Measurements from ENCODE around the gene GTPBP4.

The GTPBP4 gene

GRCh38 chr10:987870-988666 is at the start of gene GTPBP4:
GTPBP4 (plus strand) TSS chr10:988434; CDS start chr10:988480, 46 bp downstream.
- peak; percentile 96 to 97 for DNase-seq (ENCODE audit: low read depth in 2 of 2)

- no peak for DNase-seq (ENCODE audit: low read depth in 2 of 2)
Measured at GRCh38 chr10:938941-939678, 49.1 kb upstream of the GTPBP4 start.

- no peak for DNase-seq (ENCODE audit: low read depth in 2 of 2)
Measured at GRCh38 chr10:943334-944033, 44.8 kb upstream of the GTPBP4 start.

- peak; percentile 24 to 35 for DNase-seq (ENCODE audit: low read depth in 2 of 2)
Measured at GRCh38 chr10:944034-944831, 44.0 kb upstream of the GTPBP4 start.

GRCh38 chr10:945778-946177 is 42.5 kb upstream of the GTPBP4 start:
- no peak for DNase-seq (ENCODE audit: low read depth in 2 of 2)

- no peak for DNase-seq (ENCODE audit: low read depth in 2 of 2)
Measured at GRCh38 chr10:947051-947450, 41.2 kb upstream of the GTPBP4 start.

- DNase-seq (ENCODE audit: low read depth in 2 of 2), result no peak
Measured at GRCh38 chr10:947881-948280, 40.4 kb upstream of the GTPBP4 start.

GRCh38 chr10:948347-948746 is 39.9 kb upstream of the GTPBP4 start:
- DNase-seq (ENCODE audit: low read depth in 2 of 2), result no peak

GRCh38 chr10:949446-949845 is 38.8 kb upstream of the GTPBP4 start:
- no peak for DNase-seq (ENCODE audit: low read depth in 2 of 2)

- no peak for DNase-seq (ENCODE audit: low read depth in 2 of 2)
Measured at GRCh38 chr10:953836-954235, 34.4 kb upstream of the GTPBP4 start.

- DNase-seq (ENCODE audit: low read depth in 2 of 2), result no peak
Measured at GRCh38 chr10:954396-954795, 33.8 kb upstream of the GTPBP4 start.

- no peak for DNase-seq (ENCODE audit: low read depth in 2 of 2)
Measured at GRCh38 chr10:955127-955819, 33.0 kb upstream of the GTPBP4 start.

- no peak for DNase-seq (ENCODE audit: low read depth in 2 of 2)
Measured at GRCh38 chr10:955820-956217, 32.4 kb upstream of the GTPBP4 start.

GRCh38 chr10:958106-958505 is 30.1 kb upstream of the GTPBP4 start:
- no peak for DNase-seq (ENCODE audit: low read depth in 2 of 2)

GRCh38 chr10:958856-959255 is 29.4 kb upstream of the GTPBP4 start:
- DNase-seq (ENCODE audit: low read depth in 2 of 2), result no peak

GRCh38 chr10:962342-962741 is 25.9 kb upstream of the GTPBP4 start:
- no peak for DNase-seq (ENCODE audit: low read depth in 2 of 2)

- DNase-seq (ENCODE audit: low read depth in 2 of 2), result no peak
Measured at GRCh38 chr10:963186-963585, 25.0 kb upstream of the GTPBP4 start.

GRCh38 chr10:963655-964054 is 24.6 kb upstream of the GTPBP4 start:
- no peak for DNase-seq (ENCODE audit: low read depth in 2 of 2)

GRCh38 chr10:964321-964987 is 23.8 kb upstream of the GTPBP4 start:
- DNase-seq (ENCODE audit: low read depth in 2 of 2), result no peak

GRCh38 chr10:964988-965417 is 23.2 kb upstream of the GTPBP4 start:
- no peak for DNase-seq (ENCODE audit: low read depth in 2 of 2)
